ENCODE results near the gene ATP5PB.
A peak's percentile ranks its signal among the peaks of the same experiment; 100 is the strongest.

Gene ATP5PB

GRCh38 chr1:111448918-111449702 is at the start of gene ATP5PB, which contains the start of gene WDR77:
Gene ATP5PB, plus strand, starts transcription at chr1:111449464. Its CDS starts 78 bp downstream, at chr1:111449542.
Gene WDR77, minus strand, starts transcription at chr1:111449256. Its CDS starts 87 bp downstream, at chr1:111449169.
- DNase-seq = peak; percentile 78 to 95 (median 92)

GRCh38 chr1:111399792-111400610 is 49.3 kb upstream of the ATP5PB start:
- peak in 4 of 6 experiments; percentile 1 to 43 (median 24) for DNase-seq

- DNase-seq = no peak
These were observed 47.2 kb upstream of the ATP5PB start for GRCh38 chr1:111402083-111402482.

- no peak for DNase-seq
These were observed 44.7 kb upstream of the ATP5PB start for GRCh38 chr1:111404588-111404987.

- peak; percentile 21 to 67 (median 44) for DNase-seq
These were observed 42.9 kb upstream of the ATP5PB start for GRCh38 chr1:111406321-111406768.

GRCh38 chr1:111407301-111407700 is 42.0 kb upstream of the ATP5PB start:
- no peak for DNase-seq

GRCh38 chr1:111412839-111413238 is 36.4 kb upstream of the ATP5PB start:
- DNase-seq = no peak

GRCh38 chr1:111414756-111415155 is 34.5 kb upstream of the ATP5PB start:
- DNase-seq = no peak

- no peak for DNase-seq
These were observed 33.8 kb upstream of the ATP5PB start for GRCh38 chr1:111415461-111415860.

- DNase-seq = no peak
These were observed 31.5 kb upstream of the ATP5PB start for GRCh38 chr1:111417755-111418154.

GRCh38 chr1:111419037-111419436 is 30.2 kb upstream of the ATP5PB start:
- no peak for DNase-seq

- DNase-seq = no peak
These were observed 28.9 kb upstream of the ATP5PB start for GRCh38 chr1:111420377-111420776.

- no peak for DNase-seq
These were observed 26.5 kb upstream of the ATP5PB start for GRCh38 chr1:111422546-111423391.

- no peak for DNase-seq
These were observed 25.0 kb upstream of the ATP5PB start for GRCh38 chr1:111424281-111424680.

GRCh38 chr1:111436726-111437125 is 12.5 kb upstream of the ATP5PB start:
- DNase-seq = no peak

- DNase-seq = no peak
These were observed 9.6 kb upstream of the ATP5PB start for GRCh38 chr1:111439461-111440351.

GRCh38 chr1:111441573-111442192 is 7.6 kb upstream of the ATP5PB start:
- peak; percentile 45 to 71 (median 58) for DNase-seq

GRCh38 chr1:111442457-111442856 is 6.8 kb upstream of the ATP5PB start:
- no peak for DNase-seq

GRCh38 chr1:111444031-111444430 is 5.2 kb upstream of the ATP5PB start:
- DNase-seq = no peak

GRCh38 chr1:111446546-111446945 is 2.7 kb upstream of the ATP5PB start:
- no peak for DNase-seq

Measured in stimulated activated naive CD4-positive, alpha-beta T cell (primary cell).